H9 (cell line): Measurements from ENCODE around the gene RNF149. TPM values are rescaled to one million over a fixed set of nuclear protein-coding genes. Genes with fewer than 3 reads are reported as not detected.

Experiments
- DNase-seq: peaks from one replicate; pipeline ENCODE4 v3.0.0-alpha.2; 2017
- H2AFZ ChIP-seq: one replicate; pipeline ENCODE4 v1.6.1; 2013; ENCODE audit warnings: mild to moderate bottlenecking, low read length, control low read depth, moderate library complexity
- H2AK5ac ChIP-seq: 2 replicates; pipeline ENCODE4 v1.6.1; 2013; ENCODE audit warnings: low read length, control low read depth, mixed read lengths; ENCODE audit not compliant: insufficient read length
- H2BK120ac ChIP-seq: one replicate; pipeline ENCODE4 v1.6.1; 2013; ENCODE audit warnings: low read depth, mild to moderate bottlenecking, low read length, control low read depth, inconsistent platforms; ENCODE audit not compliant: poor library complexity, severe bottlenecking
- H2BK12ac ChIP-seq: 2 replicates; pipeline ENCODE4 v1.6.1; 2013; ENCODE audit warnings: low read length, control low read depth, mixed read lengths, low read depth; ENCODE audit not compliant: insufficient read length
- H2BK15ac ChIP-seq: 2 replicates; pipeline ENCODE4 v1.6.1; 2013; ENCODE audit warnings: low read depth, low read length, control low read depth
- H2BK20ac ChIP-seq: one replicate; pipeline ENCODE4 v1.6.1; 2013; ENCODE audit warnings: low read depth, mild to moderate bottlenecking, low read length, control low read depth, inconsistent platforms; ENCODE audit not compliant: poor library complexity, severe bottlenecking
- H2BK5ac ChIP-seq: 2 replicates; pipeline ENCODE4 v1.6.1; 2013; ENCODE audit warnings: low read length, control low read depth, mixed read lengths; ENCODE audit not compliant: insufficient read length
- H3K14ac ChIP-seq: 2 replicates; pipeline ENCODE4 v1.6.1; 2013; ENCODE audit warnings: low read length, control low read depth; ENCODE audit not compliant: insufficient read depth
- H3K18ac ChIP-seq: 2 replicates; pipeline ENCODE4 v1.6.1; 2013; ENCODE audit warnings: low read depth, mild to moderate bottlenecking, mixed read lengths, low read length, control low read depth; ENCODE audit not compliant: insufficient read length
- H3K23ac ChIP-seq: 2 replicates; pipeline ENCODE4 v1.6.1; 2013; ENCODE audit warnings: low read length, control low read depth, mixed read lengths, low read depth; ENCODE audit not compliant: insufficient read length
- H3K23me2 ChIP-seq: 2 replicates; pipeline ENCODE4 v1.6.1; 2013; ENCODE audit warnings: low read depth, mild to moderate bottlenecking, mixed read lengths, low read length, control low read depth; ENCODE audit not compliant: insufficient read length, poor library complexity, severe bottlenecking
- H3K27ac ChIP-seq: 2 replicates; pipeline ENCODE4 v1.5.1; 2013; ENCODE audit warnings: low read length, control low read depth, mixed read lengths, low read depth; ENCODE audit not compliant: insufficient read length
- H3K27me3 ChIP-seq: 2 replicates; pipeline ENCODE4 v1.6.1; 2013; ENCODE audit warnings: low read length, control low read depth, inconsistent platforms; ENCODE audit not compliant: insufficient read depth
- H3K4ac ChIP-seq: 2 replicates; pipeline ENCODE4 v1.6.1; 2013; ENCODE audit warnings: low read depth, mild to moderate bottlenecking, control low read depth, inconsistent platforms, low read length, moderate library complexity
- H3K4me1 ChIP-seq: 2 replicates; pipeline ENCODE4 v1.6.1; 2013; ENCODE audit warnings: low read length, control low read depth, inconsistent platforms; ENCODE audit not compliant: insufficient read depth
- H3K4me2 ChIP-seq: 2 replicates; pipeline ENCODE4 v1.6.1; 2013; ENCODE audit warnings: low read length, control low read depth, mixed read lengths; ENCODE audit not compliant: insufficient read length, insufficient read depth
- H3K56ac ChIP-seq: 2 replicates; pipeline ENCODE4 v1.6.1; 2013; ENCODE audit warnings: low read depth, mild to moderate bottlenecking, mixed read lengths, low read length, control low read depth; ENCODE audit not compliant: insufficient read length
- H3K79me1 ChIP-seq: 2 replicates; pipeline ENCODE4 v1.6.1; 2013; ENCODE audit warnings: low read depth, mild to moderate bottlenecking, moderate library complexity, low read length, control low read depth, inconsistent platforms; ENCODE audit not compliant: insufficient read depth, poor library complexity, severe bottlenecking
- H3K79me2 ChIP-seq: 2 replicates; pipeline ENCODE4 v1.6.1; 2013; ENCODE audit warnings: low read length, control low read depth, inconsistent platforms; ENCODE audit not compliant: insufficient read depth
- H3K9ac ChIP-seq: 2 replicates; pipeline ENCODE4 v1.6.1; 2013; ENCODE audit warnings: low read length, control low read depth, mixed read lengths; ENCODE audit not compliant: insufficient read length; ENCODE audit errors: extremely low read depth
- H3K9me3 ChIP-seq: one replicate; pipeline ENCODE4 v1.6.1; 2013; ENCODE audit warnings: low read depth, low read length, inconsistent platforms; ENCODE audit not compliant: control insufficient read depth
- H3T11ph ChIP-seq: one replicate; pipeline ENCODE4 v1.6.1; 2013; ENCODE audit warnings: mild to moderate bottlenecking, low read length, control low read depth, inconsistent platforms
- H4K20me1 ChIP-seq: one replicate; pipeline ENCODE4 v1.6.1; 2013; ENCODE audit not compliant: control insufficient read depth, insufficient read length, insufficient read depth
- H4K5ac ChIP-seq: 2 replicates; pipeline ENCODE4 v1.6.1; 2013; ENCODE audit warnings: low read depth, mild to moderate bottlenecking, mixed read lengths, low read length, control low read depth; ENCODE audit not compliant: insufficient read length
- H4K8ac ChIP-seq: replicated peaks from 2 replicates; pipeline ENCODE4 v1.6.1; 2013; ENCODE audit warnings: low read length, control low read depth, mixed read lengths, low read depth; ENCODE audit not compliant: insufficient read length
- H4K91ac ChIP-seq: 2 replicates; pipeline ENCODE4 v1.6.1; 2013; ENCODE audit warnings: low read depth, mild to moderate bottlenecking, moderate library complexity, mixed read lengths, low read length, control low read depth; ENCODE audit not compliant: insufficient read length
- H3K27ac Mint-ChIP-seq, 3 experiments: 2 replicates in 2 of 3; 3 replicates in 1 of 3; pipeline ENCODE4 v1.8.0; 2020 to 2021; ENCODE audit warnings: mixed read lengths in 3 of 3, mild to moderate bottlenecking in 1 of 3, moderate library complexity in 1 of 3
- H3K27me3 Mint-ChIP-seq: 2 replicates; pipeline ENCODE4 v1.8.0; 2021; ENCODE audit warnings: low read depth, mild to moderate bottlenecking, moderate library complexity, mixed read lengths
- H3K36me3 Mint-ChIP-seq, 3 experiments: 2 replicates in 2 of 3; 3 replicates in 1 of 3; pipeline ENCODE4 v1.8.0; 2020 to 2021; ENCODE audit warnings: low read depth in 3 of 3, mixed read lengths in 3 of 3; ENCODE audit not compliant: insufficient read depth in 1 of 3
- H3K4me1 Mint-ChIP-seq, 2 experiments: 2 replicates each; pipeline ENCODE4 v1.8.0; 2020; ENCODE audit warnings: mixed read lengths in 2 of 2
- H3K4me3 Mint-ChIP-seq, 2 experiments: 2 replicates in 1 of 2; 3 replicates in 1 of 2; pipeline ENCODE4 v1.8.0; 2020 to 2021; ENCODE audit warnings: mild to moderate bottlenecking in 2 of 2, mixed read lengths in 2 of 2, moderate library complexity in 1 of 2
- H3K9me3 Mint-ChIP-seq, 2 experiments: 2 replicates in 1 of 2; 3 replicates in 1 of 2; pipeline ENCODE4 v1.8.0; 2020; ENCODE audit warnings: mild to moderate bottlenecking in 2 of 2, mixed read lengths in 2 of 2, moderate library complexity in 1 of 2
- CTCF ChIP-seq: fragments of 200-600 bp; sonication (generic); conservative IDR thresholded peaks from 3 replicates; pipeline ENCODE4 v1.8.0; 2021; ENCODE audit warnings: antibody characterized with exemption, mild to moderate bottlenecking
- whole genome bisulfite sequencing: extraction: QIAGEN DNeasy Blood & Tissue Kit; methylation state at CpG from one replicate; pipeline ENCODE4 v1.1.7; 2013; ENCODE audit warnings: missing lambda C conversion rate, low lambda C conversion rate, mixed read lengths; ENCODE audit not compliant: insufficient read length; ENCODE audit errors: extremely low coverage; 5-methylcytosine and 5-hydroxymethylcytosine counted together
- total RNA-seq: library from RNA; stranded (reverse); gene quantifications from 2 replicates; pipeline ENCODE4 v1.2.1, GENCODE V29; 2021

The RNF149 gene
- total RNA-seq, 1 experiment from 2014 or later: 18.0 TPM

- Histone ChIP-seq H3K4me2 (no peak overlapping the region), H3T11ph (no peak overlapping the region), H2AK5ac (no peak overlapping the region), H2BK120ac (no peak overlapping the region), H3K56ac (no peak overlapping the region), H3K23me2 (no peaks in the 10 kb centered on the region), H3K9me3 (no peaks in the 10 kb centered on the region), H2BK12ac (no peak overlapping the region), H3K4me1 (no peaks in the 10 kb centered on the region), H3K23ac (no peak overlapping the region), H4K20me1 (no peaks in the 10 kb centered on the region), H3K27ac (no peak overlapping the region), H3K27me3 (no peaks in the 10 kb centered on the region), H3K79me1 (peaks cover 6% of the 10 kb centered on the region), H2BK15ac (no peak overlapping the region), H3K79me2 (no peaks in the 10 kb centered on the region; the same call in 1 of the 2 replicates), H3K18ac (no peak overlapping the region), H3K14ac (no peak overlapping the region), H2BK5ac (no peak overlapping the region), H2AFZ (no peak overlapping the region), H4K8ac (no peak overlapping the region), H3K9ac (no peak overlapping the region), H4K91ac (no peak overlapping the region), H4K5ac (no peak overlapping the region), H3K4ac (no peak overlapping the region), H2BK20ac (no peak overlapping the region)
- WGBS: no CpG with 5 or more reads among the region's 3 CpGs
- no peak for TF ChIP-seq CTCF
- Mint-ChIP-seq H3K27ac (no peak overlapping the region), H3K27me3 (no peaks in the 10 kb centered on the region), H3K4me3 (no peak overlapping the region), H3K4me1 (no peaks in the 10 kb centered on the region), H3K9me3 (no peaks in the 10 kb centered on the region), H3K36me3 (peaks cover 3 to 30% (median 26%) of the 10 kb centered on the region in 3 experiments; a peak in 5 of 7 replicates)
- no peak for DNase-seq
Observed at GRCh38 chr2:101291973-101292372, 16.5 kb downstream of the RNF149 start.
